ENCODE measurements around the gene UQCC2.
A peak's percentile ranks its signal among the peaks of the same experiment; 100 is the strongest.

The UQCC2 gene

GRCh38 chr6:33696548-33697518, 14.7 kb downstream of the UQCC2 start:
- Histone ChIP-seq H3K27me3 (ENCODE audit: insufficient read depth, low read depth, severe bottlenecking) (no peaks in the 10 kb centered on the region), H3K4me3 (ENCODE audit: low read depth, low read length) (no peak overlapping the region), H3K27ac (peak overlapping the region; percentile 89), H3K36me3 (peaks cover 94% of the 10 kb centered on the region), H3K9me3 (ENCODE audit: severe bottlenecking) (no peaks in the 10 kb centered on the region)
- no peak for TF ChIP-seq CTCF (IDR thresholded peaks at IDR 0.05; ENCODE audit: low read depth, low read length)
- DNase-seq, result peak; percentile 79

- TF ChIP-seq CTCF (IDR thresholded peaks at IDR 0.05; ENCODE audit: low read depth, low read length), result no peak
- no peak overlapping the region for H3K4me3 ChIP-seq (ENCODE audit: low read depth, low read length)
- peak; percentile 45 for DNase-seq
- no peaks in the 10 kb centered on the region for H3K9me3 ChIP-seq (ENCODE audit: severe bottlenecking)
- H3K27ac ChIP-seq, result peak overlapping the region; percentile 89
- H3K27me3 ChIP-seq (ENCODE audit: insufficient read depth, low read depth, severe bottlenecking), result no peaks in the 10 kb centered on the region
- peaks cover 94% of the 10 kb centered on the region for H3K36me3 ChIP-seq
Observed at GRCh38 chr6:33696076-33696475, 15.4 kb downstream of the UQCC2 start.

- Histone ChIP-seq H3K27ac (peak overlapping the region; percentile 89), H3K27me3 (ENCODE audit: insufficient read depth, low read depth, severe bottlenecking) (no peaks in the 10 kb centered on the region), H3K36me3 (peaks cover 94% of the 10 kb centered on the region), H3K4me3 (ENCODE audit: low read depth, low read length) (no peak overlapping the region), H3K9me3 (ENCODE audit: severe bottlenecking) (no peaks in the 10 kb centered on the region)
- no peak for TF ChIP-seq CTCF (IDR thresholded peaks at IDR 0.05; ENCODE audit: low read depth, low read length)
- no peak for DNase-seq
Observed at GRCh38 chr6:33695451-33695887, 16.0 kb downstream of the UQCC2 start.

GRCh38 chr6:33694977-33695376, 16.5 kb downstream of the UQCC2 start:
- Histone ChIP-seq H3K27ac (peak overlapping the region; percentile 89), H3K36me3 (peaks cover 93% of the 10 kb centered on the region), H3K27me3 (ENCODE audit: insufficient read depth, low read depth, severe bottlenecking) (no peaks in the 10 kb centered on the region), H3K4me3 (ENCODE audit: low read depth, low read length) (no peak overlapping the region), H3K9me3 (ENCODE audit: severe bottlenecking) (no peaks in the 10 kb centered on the region)
- peak; percentile 41 for DNase-seq
- no peak for TF ChIP-seq CTCF (IDR thresholded peaks at IDR 0.05; ENCODE audit: low read depth, low read length)

- Histone ChIP-seq H3K36me3 (peaks cover 93% of the 10 kb centered on the region), H3K27ac (peak overlapping the region; percentile 89), H3K27me3 (ENCODE audit: insufficient read depth, low read depth, severe bottlenecking) (no peaks in the 10 kb centered on the region), H3K4me3 (ENCODE audit: low read depth, low read length) (no peak overlapping the region), H3K9me3 (ENCODE audit: severe bottlenecking) (no peaks in the 10 kb centered on the region)
- DNase-seq, result peak; percentile 100
- no peak for TF ChIP-seq CTCF (IDR thresholded peaks at IDR 0.05; ENCODE audit: low read depth, low read length)
Observed at GRCh38 chr6:33694401-33694931, 17.0 kb downstream of the UQCC2 start.

Measured in WERI-Rb-1 (cell line).